CD4-positive, alpha-beta T cell treated with Interleukin-2 at 100 ng/mL for 4 hours (primary cell): ENCODE measurements around the gene PPM1N.

ENCODE experiments used
- DNase-seq: peaks from one replicate; pipeline ENCODE4 v3.0.0-alpha.2; 2020; ENCODE audit warnings: low spot score

Gene PPM1N

DNA sequence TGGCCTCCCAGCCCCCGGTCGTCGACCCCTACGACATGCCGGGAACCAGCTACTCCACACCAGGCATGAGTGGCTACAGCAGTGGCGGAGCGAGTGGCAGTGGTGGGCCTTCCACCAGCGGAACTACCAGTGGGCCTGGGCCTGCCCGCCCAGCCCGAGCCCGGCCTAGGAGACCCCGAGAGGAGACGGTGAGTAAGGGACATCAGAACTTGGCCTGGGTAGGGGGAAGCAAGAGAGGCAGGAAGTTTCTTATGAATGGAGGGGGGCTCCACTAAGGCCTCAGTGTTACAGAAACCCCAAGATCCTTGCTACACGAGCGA, 27.5 kb upstream of the PPM1N start:
- DNase-seq: no peak

DNA sequence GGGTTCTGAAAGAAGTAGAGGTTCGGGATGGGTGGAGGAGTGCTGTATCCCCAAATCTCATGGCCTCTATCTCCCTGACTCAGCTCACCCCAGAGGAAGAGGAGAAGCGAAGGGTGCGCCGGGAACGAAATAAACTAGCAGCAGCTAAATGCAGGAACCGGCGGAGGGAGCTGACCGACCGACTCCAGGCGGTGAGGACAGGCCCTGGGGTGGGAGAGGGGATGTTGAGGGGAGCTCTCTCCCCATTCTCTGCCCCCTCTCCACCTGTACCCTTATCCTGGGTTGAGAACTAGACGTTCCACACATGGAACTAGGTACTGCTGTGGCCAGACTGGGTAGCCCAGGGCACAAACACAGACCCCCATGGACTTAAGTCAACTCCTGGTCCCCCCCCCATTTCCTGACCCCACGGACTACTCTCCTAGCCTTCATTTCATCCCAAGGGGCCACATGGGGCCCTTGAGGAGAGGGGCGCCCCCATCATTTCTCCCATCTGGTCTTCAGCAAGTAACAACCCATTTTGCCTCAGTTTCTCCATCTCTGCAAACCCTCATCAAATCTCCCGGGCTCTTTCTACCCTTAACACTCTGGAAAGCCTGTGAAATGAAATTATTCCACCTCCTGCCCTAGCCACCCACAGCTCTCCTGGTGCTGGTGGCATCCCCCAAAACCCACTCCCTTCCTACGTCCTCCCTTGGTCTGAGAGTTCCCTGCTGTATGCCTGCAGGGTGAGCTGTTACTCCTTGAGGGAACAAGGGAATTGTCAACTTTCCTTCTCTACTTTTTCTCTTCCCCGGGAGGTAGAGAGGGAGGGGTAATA, 26.9 kb upstream of the PPM1N start:
- no peak for DNase-seq

DNA sequence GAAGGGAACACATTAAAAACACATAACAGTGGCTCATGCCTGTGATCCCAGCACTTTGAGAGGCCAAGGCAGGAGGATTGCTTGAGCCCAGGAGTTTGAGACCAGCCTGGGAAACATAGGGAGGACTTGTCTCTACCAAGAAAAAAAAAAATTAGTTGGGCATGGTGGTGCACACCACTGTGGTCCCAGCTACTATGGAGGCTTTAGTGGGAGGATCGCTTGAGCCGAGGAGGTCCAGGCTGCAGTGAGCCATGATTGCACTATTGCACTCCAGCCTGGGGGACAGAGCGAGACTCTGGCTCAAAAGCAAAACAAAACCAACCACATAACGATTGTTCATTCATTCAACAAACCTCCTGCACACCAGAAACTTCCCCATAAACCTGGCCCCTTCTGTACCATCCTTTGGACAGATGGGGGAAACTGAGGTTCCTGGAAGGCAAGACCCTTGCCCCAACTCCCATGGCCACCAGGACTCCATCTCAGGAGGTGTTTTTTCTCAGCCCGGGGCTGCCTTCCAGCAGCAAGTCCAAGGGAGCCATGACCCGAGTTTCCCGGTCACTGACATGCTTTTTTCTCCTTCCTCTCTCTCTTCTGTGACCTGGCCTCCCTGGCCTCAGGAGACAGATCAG, 26.2 kb upstream of the PPM1N start:
- no peak for DNase-seq

DNA sequence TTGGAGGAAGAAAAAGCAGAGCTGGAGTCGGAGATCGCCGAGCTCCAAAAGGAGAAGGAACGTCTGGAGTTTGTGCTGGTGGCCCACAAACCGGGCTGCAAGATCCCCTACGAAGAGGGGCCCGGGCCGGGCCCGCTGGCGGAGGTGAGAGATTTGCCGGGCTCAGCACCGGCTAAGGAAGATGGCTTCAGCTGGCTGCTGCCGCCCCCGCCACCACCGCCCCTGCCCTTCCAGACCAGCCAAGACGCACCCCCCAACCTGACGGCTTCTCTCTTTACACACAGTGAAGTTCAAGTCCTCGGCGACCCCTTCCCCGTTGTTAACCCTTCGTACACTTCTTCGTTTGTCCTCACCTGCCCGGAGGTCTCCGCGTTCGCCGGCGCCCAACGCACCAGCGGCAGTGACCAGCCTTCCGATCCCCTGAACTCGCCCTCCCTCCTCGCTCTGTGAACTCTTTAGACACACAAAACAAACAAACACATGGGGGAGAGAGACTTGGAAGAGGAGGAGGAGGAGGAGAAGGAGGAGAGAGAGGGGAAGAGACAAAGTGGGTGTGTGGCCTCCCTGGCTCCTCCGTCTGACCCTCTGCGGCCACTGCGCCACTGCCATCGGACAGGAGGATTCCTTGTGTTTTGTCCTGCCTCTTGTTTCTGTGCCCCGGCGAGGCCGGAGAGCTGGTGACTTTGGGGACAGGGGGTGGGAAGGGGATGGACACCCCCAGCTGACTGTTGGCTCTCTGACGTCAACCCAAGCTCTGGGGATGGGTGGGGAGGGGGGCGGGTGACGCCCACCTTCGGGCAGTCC, 25.5 kb upstream of the PPM1N start:
- DNase-seq: no peak

DNA sequence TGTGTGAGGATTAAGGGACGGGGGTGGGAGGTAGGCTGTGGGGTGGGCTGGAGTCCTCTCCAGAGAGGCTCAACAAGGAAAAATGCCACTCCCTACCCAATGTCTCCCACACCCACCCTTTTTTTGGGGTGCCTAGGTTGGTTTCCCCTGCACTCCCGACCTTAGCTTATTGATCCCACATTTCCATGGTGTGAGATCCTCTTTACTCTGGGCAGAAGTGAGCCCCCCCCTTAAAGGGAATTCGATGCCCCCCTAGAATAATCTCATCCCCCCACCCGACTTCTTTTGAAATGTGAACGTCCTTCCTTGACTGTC, 24.9 kb upstream of the PPM1N start:
- no peak for DNase-seq

DNA sequence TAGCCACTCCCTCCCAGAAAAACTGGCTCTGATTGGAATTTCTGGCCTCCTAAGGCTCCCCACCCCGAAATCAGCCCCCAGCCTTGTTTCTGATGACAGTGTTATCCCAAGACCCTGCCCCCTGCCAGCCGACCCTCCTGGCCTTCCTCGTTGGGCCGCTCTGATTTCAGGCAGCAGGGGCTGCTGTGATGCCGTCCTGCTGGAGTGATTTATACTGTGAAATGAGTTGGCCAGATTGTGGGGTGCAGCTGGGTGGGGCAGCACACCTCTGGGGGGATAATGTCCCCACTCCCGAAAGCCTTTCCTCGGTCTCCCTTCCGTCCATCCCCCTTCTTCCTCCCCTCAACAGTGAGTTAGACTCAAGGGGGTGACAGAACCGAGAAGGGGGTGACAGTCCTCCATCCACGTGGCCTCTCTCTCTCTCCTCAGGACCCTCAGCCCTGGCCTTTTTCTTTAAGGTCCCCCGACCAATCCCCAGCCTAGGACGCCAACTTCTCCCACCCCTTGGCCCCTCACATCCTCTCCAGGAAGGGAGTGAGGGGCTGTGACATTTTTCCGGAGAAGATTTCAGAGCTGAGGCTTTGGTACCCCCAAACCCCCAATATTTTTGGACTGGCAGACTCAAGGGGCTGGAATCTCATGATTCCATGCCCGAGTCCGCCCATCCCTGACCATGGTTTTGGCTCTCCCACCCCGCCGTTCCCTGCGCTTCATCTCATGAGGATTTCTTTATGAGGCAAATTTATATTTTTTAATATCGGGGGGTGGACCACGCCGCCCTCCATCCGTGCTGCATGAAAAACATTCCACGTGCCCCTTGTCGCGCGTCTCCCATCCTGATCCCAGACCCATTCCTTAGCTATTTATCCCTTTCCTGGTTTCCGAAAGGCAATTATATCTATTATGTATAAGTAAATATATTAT, 24.3 kb upstream of the PPM1N start:
- no peak for DNase-seq

DNA sequence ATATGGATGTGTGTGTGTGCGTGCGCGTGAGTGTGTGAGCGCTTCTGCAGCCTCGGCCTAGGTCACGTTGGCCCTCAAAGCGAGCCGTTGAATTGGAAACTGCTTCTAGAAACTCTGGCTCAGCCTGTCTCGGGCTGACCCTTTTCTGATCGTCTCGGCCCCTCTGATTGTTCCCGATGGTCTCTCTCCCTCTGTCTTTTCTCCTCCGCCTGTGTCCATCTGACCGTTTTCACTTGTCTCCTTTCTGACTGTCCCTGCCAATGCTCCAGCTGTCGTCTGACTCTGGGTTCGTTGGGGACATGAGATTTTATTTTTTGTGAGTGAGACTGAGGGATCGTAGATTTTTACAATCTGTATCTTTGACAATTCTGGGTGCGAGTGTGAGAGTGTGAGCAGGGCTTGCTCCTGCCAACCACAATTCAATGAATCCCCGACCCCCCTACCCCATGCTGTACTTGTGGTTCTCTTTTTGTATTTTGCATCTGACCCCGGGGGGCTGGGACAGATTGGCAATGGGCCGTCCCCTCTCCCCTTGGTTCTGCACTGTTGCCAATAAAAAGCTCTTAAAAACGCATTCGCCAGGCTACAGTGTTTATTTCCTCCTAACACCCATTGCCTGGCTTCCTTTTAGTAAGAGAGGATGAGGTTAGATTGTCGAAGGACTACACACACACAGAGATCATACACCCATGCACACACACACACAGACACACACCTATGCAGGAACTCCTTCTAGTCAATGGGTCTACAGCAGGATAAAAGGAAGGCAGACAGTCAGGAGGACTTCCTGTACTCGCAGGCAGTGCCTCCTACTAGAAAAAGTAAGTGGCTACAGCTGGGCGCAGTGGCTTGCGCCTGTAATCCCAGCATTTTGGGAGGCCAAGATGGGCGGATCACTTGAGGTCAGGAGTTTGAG, 23.4 kb upstream of the PPM1N start:
- DNase-seq: no peak

DNA sequence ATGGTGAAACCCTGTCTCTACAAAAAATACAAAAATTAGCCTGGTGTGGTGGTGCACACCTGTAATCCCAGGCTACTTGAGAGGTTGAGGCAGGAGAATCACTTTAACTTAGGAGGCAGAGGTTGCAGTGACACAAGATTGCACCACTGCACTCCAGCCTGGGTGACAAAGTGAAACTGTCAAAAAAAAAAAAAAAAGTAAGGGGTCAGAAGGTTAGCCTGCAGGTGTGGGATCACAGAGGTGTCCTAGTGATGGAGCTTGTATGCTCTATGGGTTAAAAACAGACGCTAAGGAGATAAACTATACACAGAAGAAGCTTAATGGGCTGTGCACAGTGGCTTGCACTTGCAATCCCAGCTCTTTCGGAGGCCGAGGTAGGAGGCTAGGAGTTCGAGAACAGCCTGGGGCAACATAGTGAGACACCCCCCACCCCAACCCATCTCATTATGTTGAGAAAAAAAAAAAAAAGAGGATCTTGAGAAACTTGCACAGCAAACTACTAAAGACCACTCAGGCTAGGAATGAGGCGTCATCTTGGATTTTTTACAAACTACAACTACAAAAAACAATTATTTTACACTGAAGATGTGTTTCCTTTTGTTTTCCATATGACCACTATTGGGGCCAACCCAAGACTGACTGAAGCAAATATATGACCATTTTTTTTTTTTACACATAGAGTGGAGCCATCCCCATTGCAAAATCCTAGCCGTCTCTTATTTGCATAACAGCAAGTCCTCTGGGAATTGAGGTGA, 22.5 kb upstream of the PPM1N start:
- no peak for DNase-seq

DNA sequence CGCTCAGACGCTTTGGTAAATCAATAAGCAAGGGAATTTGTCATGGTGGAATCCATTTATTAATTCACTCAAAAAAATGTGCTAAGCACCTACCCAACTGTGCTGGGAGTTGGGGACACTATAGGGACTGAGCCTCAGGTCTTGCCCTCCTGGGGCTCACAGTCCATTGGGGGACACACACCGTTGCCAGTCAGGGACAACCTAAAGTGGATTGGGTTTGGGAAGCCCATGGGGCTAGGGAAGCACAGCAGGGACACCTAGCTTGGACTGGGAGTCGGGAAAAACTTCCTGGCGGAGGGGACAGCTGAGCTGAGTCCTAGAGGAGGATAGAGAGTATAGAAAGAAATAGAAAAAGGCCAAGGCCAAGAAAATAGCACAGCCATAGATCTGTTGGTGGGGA, 21.9 kb upstream of the PPM1N start:
- no peak for DNase-seq

DNA sequence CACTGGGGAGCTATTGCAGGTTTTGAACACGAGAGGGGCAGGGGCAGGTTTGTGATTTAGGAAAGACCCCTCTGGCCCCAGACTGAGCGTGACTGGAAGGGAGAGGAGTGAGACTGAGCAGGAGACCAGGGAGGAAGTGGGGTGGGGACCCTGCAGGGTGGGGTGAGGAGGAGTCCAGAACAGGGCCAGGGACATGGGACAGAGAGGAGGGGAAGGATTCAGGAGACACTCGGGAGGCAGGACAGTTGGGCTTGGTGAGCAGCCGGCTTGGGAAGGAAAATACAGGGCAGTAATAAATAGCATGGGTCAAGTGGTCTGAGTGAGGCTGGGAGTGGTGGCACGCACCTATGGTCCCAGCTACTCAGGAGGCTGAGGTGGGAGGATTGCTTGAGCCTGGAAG, 21.1 kb upstream of the PPM1N start:
- no peak for DNase-seq

DNA sequence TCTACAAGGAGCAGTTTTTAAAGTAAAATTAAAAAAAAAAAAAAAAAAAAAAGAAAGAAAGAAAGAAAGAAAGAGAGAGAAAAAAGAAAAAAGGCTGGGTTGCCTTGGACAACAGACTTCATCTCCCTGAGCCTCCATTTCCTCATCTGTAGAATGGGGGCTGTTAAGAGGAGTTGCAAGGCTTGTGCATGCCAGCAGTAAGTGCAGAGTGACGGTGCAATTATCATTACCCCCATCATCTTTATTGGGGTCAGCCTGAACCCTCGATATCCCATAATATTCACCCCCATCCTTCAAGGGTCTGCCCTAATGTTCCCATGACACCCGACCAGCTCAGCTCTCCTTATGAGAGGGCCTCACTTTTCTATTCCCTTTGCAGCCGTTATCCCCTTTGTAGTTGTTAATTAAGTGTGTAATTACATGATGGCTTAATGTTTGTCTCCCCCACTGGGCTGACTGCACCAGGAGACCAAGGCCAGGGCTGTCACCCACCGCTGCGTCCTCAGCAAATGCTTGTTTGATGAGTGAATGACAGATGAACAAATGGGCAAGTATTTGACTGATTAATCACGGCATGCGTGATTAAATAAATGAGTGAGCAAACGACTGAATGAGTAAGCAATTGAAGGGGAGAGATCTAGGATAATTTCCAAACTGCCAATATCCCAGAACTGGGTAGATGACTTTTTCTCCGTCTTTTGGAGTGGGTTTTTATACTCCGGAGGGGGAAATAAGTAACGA, 20.4 kb upstream of the PPM1N start:
- DNase-seq: no peak

DNA sequence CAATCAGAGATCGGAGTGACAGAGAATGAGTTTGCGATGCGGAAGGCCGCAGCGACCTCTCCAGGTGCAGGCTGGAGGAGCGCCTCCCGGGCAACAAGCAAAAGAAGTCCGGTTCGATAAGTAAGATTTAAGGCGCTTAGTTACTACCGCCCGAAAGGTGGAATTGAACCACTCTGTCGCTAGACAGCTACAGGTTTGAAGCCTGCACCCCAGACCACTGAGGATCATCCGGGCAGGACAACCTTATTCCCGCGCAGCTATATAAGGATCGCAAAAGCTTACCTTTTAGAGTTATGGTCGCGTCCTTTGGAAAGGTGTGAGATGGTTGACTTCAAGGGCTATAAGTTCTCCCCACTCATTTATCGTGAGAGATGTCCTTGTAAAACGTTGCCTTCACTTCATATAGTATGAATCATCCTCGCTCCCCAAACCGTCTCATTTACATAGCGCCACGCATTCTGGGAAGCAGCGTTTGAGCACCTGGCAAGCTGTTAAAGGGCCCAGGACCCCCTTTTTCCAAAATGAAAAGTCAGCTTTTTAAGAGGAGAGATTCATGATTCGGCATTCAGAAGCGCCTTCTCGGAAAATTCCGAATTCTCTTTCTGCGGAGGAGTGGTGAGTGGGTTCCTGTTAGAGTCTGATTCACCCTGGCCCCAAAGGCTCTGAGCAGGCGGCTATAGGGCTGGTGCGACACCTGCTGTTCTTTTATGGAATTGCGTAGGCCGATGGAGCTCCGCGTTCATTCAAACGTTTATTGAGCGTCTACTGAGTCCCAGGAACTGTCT, 19.6 kb upstream of the PPM1N start:
- peak; percentile 95 for DNase-seq

DNA sequence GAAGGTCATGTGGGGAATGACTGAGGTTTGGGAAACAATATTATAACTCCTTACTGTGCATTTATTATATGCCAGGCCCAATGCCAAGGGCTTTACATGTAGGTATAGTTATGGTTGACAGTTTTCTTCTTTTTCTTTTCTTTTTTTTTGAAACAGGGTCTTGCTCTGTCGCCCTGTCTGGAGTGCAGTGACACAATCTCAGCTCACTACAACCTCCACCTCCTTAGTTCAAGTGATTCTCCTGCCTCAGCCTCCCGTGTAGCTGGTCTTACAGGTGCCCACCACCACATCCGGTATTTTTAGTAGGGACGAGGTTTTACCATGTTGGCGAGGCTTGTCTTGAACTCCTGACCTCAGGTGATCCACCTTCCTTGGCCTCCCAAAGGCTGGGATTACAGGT, 15.2 kb upstream of the PPM1N start:
- DNase-seq: no peak

DNA sequence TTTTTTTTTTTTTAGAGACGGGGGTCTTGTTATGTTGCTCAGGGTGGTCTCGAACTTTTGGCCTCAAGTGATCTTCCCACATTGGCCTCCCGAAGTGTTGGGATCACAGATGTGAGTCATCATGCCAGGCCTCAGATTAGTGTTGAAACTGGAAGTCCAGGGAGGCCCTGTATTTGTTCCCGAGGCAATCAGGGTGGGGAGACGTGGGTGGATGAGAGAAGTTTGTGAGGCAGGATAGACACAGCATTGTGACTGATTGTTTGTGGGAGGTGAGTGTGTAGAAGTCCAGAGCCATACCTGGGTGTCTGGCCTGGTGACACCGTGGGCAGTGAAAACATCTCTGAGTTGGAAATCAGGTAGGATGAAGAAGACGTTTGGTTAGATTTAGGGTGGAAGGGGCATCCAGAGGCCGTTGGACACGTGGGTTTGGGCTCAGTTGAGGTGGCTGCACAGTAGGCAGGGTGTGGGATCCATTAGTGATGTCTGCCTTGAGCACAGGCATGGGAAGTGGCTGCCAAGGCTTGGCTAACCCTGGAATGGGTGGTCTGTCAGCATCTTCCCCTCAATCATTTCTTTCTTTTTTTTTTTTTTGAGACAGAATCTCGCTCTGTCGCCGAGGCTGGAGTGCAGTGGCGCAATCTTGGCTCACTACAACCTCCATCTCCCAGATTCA, 13.8 kb upstream of the PPM1N start:
- DNase-seq: no peak

DNA sequence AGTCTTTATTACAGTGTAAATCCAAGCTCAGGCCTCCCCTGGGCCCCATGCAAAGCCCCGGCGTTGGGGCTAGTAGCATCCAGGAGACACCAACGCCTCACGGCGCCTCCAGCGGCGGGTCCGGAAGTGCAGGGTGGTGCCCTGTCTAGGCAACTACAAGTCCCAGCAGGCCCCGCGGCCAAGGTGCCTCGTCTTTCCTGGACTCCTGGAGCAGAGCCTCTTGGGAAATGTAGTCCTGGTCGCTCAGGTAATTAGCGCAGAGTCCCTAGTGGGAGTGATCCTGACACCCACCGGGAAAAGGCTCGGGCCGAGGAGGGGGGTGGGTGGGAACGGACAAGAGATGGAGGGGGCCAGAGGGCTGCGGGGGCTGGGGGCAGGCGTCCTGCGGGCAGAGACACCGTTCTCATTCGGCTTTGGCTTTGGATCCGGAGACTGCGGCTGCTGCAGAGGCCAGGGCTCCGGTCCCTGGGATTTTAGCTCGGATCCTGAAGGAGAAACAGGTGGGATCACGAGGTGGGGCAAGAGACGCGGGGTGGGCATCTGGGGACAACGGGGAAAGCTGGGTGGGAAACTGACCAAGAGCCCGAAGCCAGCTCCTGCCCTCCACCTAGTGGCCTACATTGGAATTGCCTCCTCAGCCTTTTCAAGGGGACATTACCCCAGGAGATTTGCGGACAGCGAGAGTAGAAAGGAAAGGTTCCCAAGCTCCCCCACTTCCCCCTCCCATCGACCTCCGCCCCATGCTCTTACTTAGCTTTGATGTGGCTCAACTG, 12.8 kb upstream of the PPM1N start:
- DNase-seq: peak; percentile 97

DNA sequence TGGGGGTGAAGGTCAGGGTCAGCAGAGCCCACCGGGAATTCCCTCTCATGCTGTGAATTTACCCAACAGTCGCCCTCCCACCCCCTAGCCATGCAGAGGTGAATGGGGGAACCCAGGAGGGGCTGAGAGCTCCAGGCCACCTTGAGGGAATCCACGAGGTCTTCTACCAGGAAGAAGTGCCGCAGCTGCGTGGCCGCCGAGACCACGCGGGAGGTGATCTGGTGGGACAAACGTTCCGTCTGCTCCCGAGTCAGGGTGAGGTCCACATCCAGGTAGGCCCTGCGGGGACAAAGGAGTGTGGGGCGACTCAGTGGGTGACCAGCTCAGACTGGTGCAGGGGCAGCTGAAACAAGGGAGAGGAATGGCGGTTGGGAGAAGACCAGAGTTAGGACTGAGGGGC, 9.5 kb upstream of the PPM1N start:
- DNase-seq: no peak

DNA sequence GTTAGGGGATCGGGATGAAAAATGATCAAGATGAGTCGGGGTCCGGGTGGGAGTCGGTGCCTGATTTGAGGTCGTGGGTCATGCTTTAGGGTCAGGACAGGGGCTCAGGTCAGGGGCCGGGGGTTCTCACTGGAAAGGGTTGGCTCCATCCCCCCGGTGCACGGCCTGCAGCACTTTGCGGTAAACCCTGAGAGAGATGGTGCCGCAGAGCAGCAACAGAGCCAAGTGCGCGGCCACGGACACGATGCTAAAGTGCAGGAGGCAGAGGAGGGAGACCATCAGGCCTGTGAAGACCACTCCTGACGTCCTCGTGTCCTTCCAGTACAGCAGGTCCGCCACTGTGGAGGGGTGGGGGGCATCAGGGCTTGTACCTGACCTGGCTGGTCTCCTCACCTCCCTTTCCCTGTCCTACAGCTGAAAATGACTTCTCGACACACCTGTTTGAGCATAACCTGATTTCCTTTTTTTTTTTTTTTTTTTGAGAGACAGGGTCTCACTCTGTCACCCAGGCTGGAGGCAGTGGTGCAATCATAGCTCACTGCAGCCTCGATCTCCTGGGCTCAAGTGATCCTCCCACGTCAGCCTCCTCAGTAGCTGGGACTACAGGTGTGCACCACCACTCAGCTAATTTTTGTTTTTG, 8.9 kb upstream of the PPM1N start:
- DNase-seq: no peak
